Osteoblast (primary cell): ENCODE measurements around the gene EXOC3L4. TPM values are rescaled to one million over a fixed set of nuclear protein-coding genes. Genes with fewer than 3 reads are reported as not detected.
"Not testable (repeated sequence)": the region's sequence is repeated elsewhere in the genome, so short reads cannot be mapped to it uniquely, and the experiment has no call there.

Experiments
- DNase-seq: peaks from one replicate; pipeline ENCODE4 v3.0.0; 2011; ENCODE audit warnings: low spot score, mixed read lengths; ENCODE audit not compliant: insufficient read length; ENCODE audit errors: missing footprints
- H2AFZ ChIP-seq: 2 replicates; pipeline ENCODE4 v1.6.0; 2011; ENCODE audit warnings: mild to moderate bottlenecking, low read length
- H3K27ac ChIP-seq: 2 replicates; pipeline ENCODE4 v1.5.1; 2011; ENCODE audit warnings: mild to moderate bottlenecking, low read depth, low read length, moderate library complexity
- H3K27me3 ChIP-seq: 2 replicates; pipeline ENCODE4 v1.6.0; 2012; ENCODE audit warnings: mild to moderate bottlenecking, control low read depth, inconsistent platforms, low read length, moderate library complexity; ENCODE audit not compliant: insufficient read depth
- H3K36me3 ChIP-seq: 2 replicates; pipeline ENCODE4 v1.5.1; 2011; ENCODE audit warnings: mild to moderate bottlenecking, low read length, control low read depth, moderate library complexity; ENCODE audit not compliant: insufficient read depth
- H3K4me1 ChIP-seq: 2 replicates; pipeline ENCODE4 v1.5.1; 2011; ENCODE audit warnings: mild to moderate bottlenecking, low read length, control low read depth, moderate library complexity; ENCODE audit not compliant: insufficient read depth
- H3K4me2 ChIP-seq: 2 replicates; pipeline ENCODE4 v1.6.0; 2011; ENCODE audit warnings: mild to moderate bottlenecking, low read length; ENCODE audit not compliant: insufficient read depth
- H3K4me3 ChIP-seq: fragments of 200-600 bp; sonication (generic); 3 replicates; pipeline ENCODE4 v1.5.1; 2012; ENCODE audit warnings: mild to moderate bottlenecking, low read length, inconsistent platforms; ENCODE audit not compliant: insufficient read depth
- H3K79me2 ChIP-seq: 2 replicates; pipeline ENCODE4 v1.6.0; 2012; ENCODE audit warnings: mild to moderate bottlenecking, low read length, control low read depth, inconsistent platforms; ENCODE audit not compliant: insufficient read depth
- H3K9me3 ChIP-seq: 2 replicates; pipeline ENCODE4 v1.5.1; 2011; ENCODE audit warnings: low read depth, low read length, control low read depth
- H4K20me1 ChIP-seq: 2 replicates; pipeline ENCODE4 v1.6.0; 2012; ENCODE audit warnings: mild to moderate bottlenecking, low read length, control low read depth; ENCODE audit not compliant: insufficient read depth
- total RNA-seq: library from RNA; depleted of rRNA; stranded (reverse); fragments of >200 nt; gene quantifications from 2 replicates; pipeline ENCODE4 v1.2.3, GENCODE V29; 2012
- TF ChIP-seq, protein P1 (sequence below): IDR thresholded peaks from 2 replicates; pipeline ENCODE4 v1.5.1; 2011; ENCODE audit warnings: mild to moderate bottlenecking, low read depth, low read length, moderate library complexity; ENCODE audit errors: extremely low read depth

EXOC3L4 gene
- total RNA-seq, 1 donor = not detected

GRCh38 chr14:103118018-103118662 is 23.6 kb downstream of the EXOC3L4 start:
- Histone ChIP-seq H2AFZ (peak overlapping the region; percentile 78), H3K79me2 (no peaks in the 10 kb centered on the region), H3K27me3 (no peaks in the 10 kb centered on the region), H3K9me3 (no peaks in the 10 kb centered on the region), H3K4me1 (peaks cover 27% of the 10 kb centered on the region), H3K27ac (no peak overlapping the region), H3K4me3 (no peak overlapping the region), H4K20me1 (no peaks in the 10 kb centered on the region), H3K36me3 (no peaks in the 10 kb centered on the region), H3K4me2 (no peak overlapping the region)
- DNase-seq = peak; percentile 89
- TF ChIP-seq, protein P1, sequence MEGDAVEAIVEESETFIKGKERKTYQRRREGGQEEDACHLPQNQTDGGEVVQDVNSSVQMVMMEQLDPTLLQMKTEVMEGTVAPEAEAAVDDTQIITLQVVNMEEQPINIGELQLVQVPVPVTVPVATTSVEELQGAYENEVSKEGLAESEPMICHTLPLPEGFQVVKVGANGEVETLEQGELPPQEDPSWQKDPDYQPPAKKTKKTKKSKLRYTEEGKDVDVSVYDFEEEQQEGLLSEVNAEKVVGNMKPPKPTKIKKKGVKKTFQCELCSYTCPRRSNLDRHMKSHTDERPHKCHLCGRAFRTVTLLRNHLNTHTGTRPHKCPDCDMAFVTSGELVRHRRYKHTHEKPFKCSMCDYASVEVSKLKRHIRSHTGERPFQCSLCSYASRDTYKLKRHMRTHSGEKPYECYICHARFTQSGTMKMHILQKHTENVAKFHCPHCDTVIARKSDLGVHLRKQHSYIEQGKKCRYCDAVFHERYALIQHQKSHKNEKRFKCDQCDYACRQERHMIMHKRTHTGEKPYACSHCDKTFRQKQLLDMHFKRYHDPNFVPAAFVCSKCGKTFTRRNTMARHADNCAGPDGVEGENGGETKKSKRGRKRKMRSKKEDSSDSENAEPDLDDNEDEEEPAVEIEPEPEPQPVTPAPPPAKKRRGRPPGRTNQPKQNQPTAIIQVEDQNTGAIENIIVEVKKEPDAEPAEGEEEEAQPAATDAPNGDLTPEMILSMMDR = no peak

- no peak overlapping the region for H3K4me3 ChIP-seq
- DNase-seq = no peak
- H3K27me3 ChIP-seq = no peaks in the 10 kb centered on the region
- H3K27ac ChIP-seq = no peak overlapping the region
- H3K36me3 ChIP-seq = no peaks in the 10 kb centered on the region
- H3K4me1 ChIP-seq = peaks cover 29% of the 10 kb centered on the region
- TF ChIP-seq, protein P1 = no peak
- peaks cover 2% of the 10 kb centered on the region for H3K79me2 ChIP-seq
- H4K20me1 ChIP-seq = no peaks in the 10 kb centered on the region
- no peaks in the 10 kb centered on the region for H3K9me3 ChIP-seq
- H2AFZ ChIP-seq = no peak overlapping the region
- H3K4me2 ChIP-seq = no peak overlapping the region
These were observed 24.3 kb downstream of the EXOC3L4 start for GRCh38 chr14:103118663-103119404.

GRCh38 chr14:103119527-103119926 is 25.0 kb downstream of the EXOC3L4 start:
- not testable (repeated sequence) for H3K4me3 ChIP-seq, H3K36me3 ChIP-seq, H3K9me3 ChIP-seq, DNase-seq, H4K20me1 ChIP-seq, H2AFZ ChIP-seq, H3K79me2 ChIP-seq, H3K27ac ChIP-seq, H3K4me2 ChIP-seq, H3K27me3 ChIP-seq
- peaks cover 35% of the 10 kb centered on the region for H3K4me1 ChIP-seq

DNA sequence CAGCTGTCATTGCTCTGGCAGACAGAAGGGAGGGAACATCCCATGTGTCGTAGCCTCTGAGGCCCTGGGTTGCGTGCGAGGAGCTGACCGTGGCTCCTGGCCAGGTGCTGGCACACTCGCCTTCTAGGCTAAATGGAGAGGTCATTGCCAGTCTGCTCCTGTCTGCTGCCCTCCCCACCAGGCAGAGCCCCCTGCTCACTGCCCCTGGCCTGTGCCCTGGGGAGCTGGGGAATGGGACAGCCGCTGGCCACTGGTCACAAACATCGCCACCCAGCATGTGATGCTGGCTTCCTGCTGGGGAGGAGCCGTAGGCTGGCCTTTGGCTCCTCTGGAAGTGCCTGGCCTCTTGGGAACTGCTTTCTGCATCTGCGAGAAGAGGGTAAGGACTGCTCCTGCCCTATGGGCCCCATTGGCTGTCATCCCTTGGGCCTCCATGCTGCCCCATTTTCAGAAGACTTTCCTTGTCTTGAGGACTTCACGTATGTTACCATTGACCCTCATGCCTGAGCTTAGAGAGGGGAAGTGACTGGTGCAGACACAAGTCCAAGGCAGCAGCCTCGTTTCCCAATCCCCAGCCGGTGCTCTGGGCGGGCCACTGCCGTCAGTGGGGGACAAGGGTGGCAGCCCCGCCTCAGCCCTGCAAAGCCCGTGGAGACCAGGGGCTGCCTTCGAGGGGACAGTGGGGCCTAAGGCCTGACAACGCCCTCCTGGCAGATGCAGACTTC is 26.8 kb downstream of the EXOC3L4 start:
- Histone ChIP-seq H3K4me1 (peaks cover 32% of the 10 kb centered on the region), H3K79me2 (peaks cover 18% of the 10 kb centered on the region), H3K27ac (no peak overlapping the region), H3K4me3 (no peak overlapping the region), H3K27me3 (no peaks in the 10 kb centered on the region), H2AFZ (no peak overlapping the region), H4K20me1 (peaks cover 21% of the 10 kb centered on the region), H3K4me2 (peak overlapping the region; percentile 9), H3K36me3 (no peaks in the 10 kb centered on the region), H3K9me3 (no peaks in the 10 kb centered on the region)
- DNase-seq = no peak
- TF ChIP-seq, protein P1 = no peak
